Measurements from ENCODE around the gene KYNU. TPM values are rescaled to one million over a fixed set of nuclear protein-coding genes. Genes with fewer than 3 reads are reported as not detected.
"Not testable (repeated sequence)": the region's sequence is repeated elsewhere in the genome, so short reads cannot be mapped to it uniquely, and the experiment has no call there.

The KYNU gene
- total RNA-seq, 1 donor from 2014 or later: not detected

GRCh38 chr2:142880279-142880678 is 2.8 kb downstream of the KYNU start:
- TF ChIP-seq CTCF (IDR thresholded peaks at IDR 0.05; ENCODE audit: partially characterized antibody, unreplicated experiment): no peak
- H3K27me3 Mint-ChIP-seq (ENCODE audit: unreplicated experiment): no peaks in the 10 kb centered on the region
- no peak for DNase-seq
- no peaks in the 10 kb centered on the region for H3K36me3 Mint-ChIP-seq (ENCODE audit: unreplicated experiment)
- no peak overlapping the region for H3K27ac Mint-ChIP-seq (ENCODE audit: unreplicated experiment)
- H3K4me3 Mint-ChIP-seq (ENCODE audit: unreplicated experiment): no peak overlapping the region
- H3K9me3 Mint-ChIP-seq (ENCODE audit: unreplicated experiment): peaks cover 3% of the 10 kb centered on the region
- no peaks in the 10 kb centered on the region for H3K4me1 Mint-ChIP-seq (ENCODE audit: low read depth, unreplicated experiment)

GRCh38 chr2:142881619-142882018 is 4.2 kb downstream of the KYNU start:
- H3K4me3 Mint-ChIP-seq (ENCODE audit: unreplicated experiment): no peak overlapping the region
- no peaks in the 10 kb centered on the region for H3K27me3 Mint-ChIP-seq (ENCODE audit: unreplicated experiment)
- peaks cover 3% of the 10 kb centered on the region for H3K9me3 Mint-ChIP-seq (ENCODE audit: unreplicated experiment)
- no peak overlapping the region for H3K27ac Mint-ChIP-seq (ENCODE audit: unreplicated experiment)
- no peaks in the 10 kb centered on the region for H3K4me1 Mint-ChIP-seq (ENCODE audit: low read depth, unreplicated experiment)
- no peaks in the 10 kb centered on the region for H3K36me3 Mint-ChIP-seq (ENCODE audit: unreplicated experiment)
- DNase-seq: no peak
- no peak for TF ChIP-seq CTCF (IDR thresholded peaks at IDR 0.05; ENCODE audit: partially characterized antibody, unreplicated experiment)

GRCh38 chr2:142882500-142882899 is 5.0 kb downstream of the KYNU start:
- not testable (repeated sequence) for H3K27ac Mint-ChIP-seq (ENCODE audit: unreplicated experiment); H3K4me3 Mint-ChIP-seq (ENCODE audit: unreplicated experiment); DNase-seq; H3K4me1 Mint-ChIP-seq (ENCODE audit: low read depth, unreplicated experiment); H3K9me3 Mint-ChIP-seq (ENCODE audit: unreplicated experiment); H3K27me3 Mint-ChIP-seq (ENCODE audit: unreplicated experiment); H3K36me3 Mint-ChIP-seq (ENCODE audit: unreplicated experiment)

- Mint-ChIP-seq H3K36me3 (ENCODE audit: unreplicated experiment) (no peaks in the 10 kb centered on the region), H3K4me1 (ENCODE audit: low read depth, unreplicated experiment) (no peaks in the 10 kb centered on the region), H3K9me3 (ENCODE audit: unreplicated experiment) (peaks cover 3% of the 10 kb centered on the region), H3K4me3 (ENCODE audit: unreplicated experiment) (no peak overlapping the region), H3K27me3 (ENCODE audit: unreplicated experiment) (no peaks in the 10 kb centered on the region), H3K27ac (ENCODE audit: unreplicated experiment) (no peak overlapping the region)
- no peak for TF ChIP-seq CTCF (IDR thresholded peaks at IDR 0.05; ENCODE audit: partially characterized antibody, unreplicated experiment)
- no peak for DNase-seq
Observed at GRCh38 chr2:142883526-142883925, 6.1 kb downstream of the KYNU start.

GRCh38 chr2:142885543-142885942 is 8.1 kb downstream of the KYNU start:
- no peaks in the 10 kb centered on the region for H3K4me1 Mint-ChIP-seq (ENCODE audit: low read depth, unreplicated experiment)
- DNase-seq: no peak
- H3K27me3 Mint-ChIP-seq (ENCODE audit: unreplicated experiment): no peaks in the 10 kb centered on the region
- H3K36me3 Mint-ChIP-seq (ENCODE audit: unreplicated experiment): no peaks in the 10 kb centered on the region
- no peak overlapping the region for H3K27ac Mint-ChIP-seq (ENCODE audit: unreplicated experiment)
- H3K9me3 Mint-ChIP-seq (ENCODE audit: unreplicated experiment): peaks cover 3% of the 10 kb centered on the region
- H3K4me3 Mint-ChIP-seq (ENCODE audit: unreplicated experiment): no peak overlapping the region
- TF ChIP-seq CTCF (IDR thresholded peaks at IDR 0.05; ENCODE audit: partially characterized antibody, unreplicated experiment): no peak

- H3K4me3 Mint-ChIP-seq (ENCODE audit: unreplicated experiment): no peak overlapping the region
- no peaks in the 10 kb centered on the region for H3K9me3 Mint-ChIP-seq (ENCODE audit: unreplicated experiment)
- H3K27ac Mint-ChIP-seq (ENCODE audit: unreplicated experiment): no peak overlapping the region
- no peaks in the 10 kb centered on the region for H3K36me3 Mint-ChIP-seq (ENCODE audit: unreplicated experiment)
- DNase-seq: no peak
- no peak for TF ChIP-seq CTCF (IDR thresholded peaks at IDR 0.05; ENCODE audit: partially characterized antibody, unreplicated experiment)
- H3K27me3 Mint-ChIP-seq (ENCODE audit: unreplicated experiment): peaks cover 2% of the 10 kb centered on the region
- H3K4me1 Mint-ChIP-seq (ENCODE audit: low read depth, unreplicated experiment): no peaks in the 10 kb centered on the region
Observed at GRCh38 chr2:142892715-142893114, 15.3 kb downstream of the KYNU start.

All from glutamatergic neuron (in vitro differentiated cells).